Measurements from ENCODE around the gene SNRNP25. TPM values are rescaled to one million over a fixed set of nuclear protein-coding genes. Genes with fewer than 3 reads are reported as not detected.
A peak's percentile ranks its signal among the peaks of the same experiment; 100 is the strongest.

The SNRNP25 gene
- total and polyA plus RNA-seq, 11 donors = 41.6 to 127 (median 56.7) TPM

DNA sequence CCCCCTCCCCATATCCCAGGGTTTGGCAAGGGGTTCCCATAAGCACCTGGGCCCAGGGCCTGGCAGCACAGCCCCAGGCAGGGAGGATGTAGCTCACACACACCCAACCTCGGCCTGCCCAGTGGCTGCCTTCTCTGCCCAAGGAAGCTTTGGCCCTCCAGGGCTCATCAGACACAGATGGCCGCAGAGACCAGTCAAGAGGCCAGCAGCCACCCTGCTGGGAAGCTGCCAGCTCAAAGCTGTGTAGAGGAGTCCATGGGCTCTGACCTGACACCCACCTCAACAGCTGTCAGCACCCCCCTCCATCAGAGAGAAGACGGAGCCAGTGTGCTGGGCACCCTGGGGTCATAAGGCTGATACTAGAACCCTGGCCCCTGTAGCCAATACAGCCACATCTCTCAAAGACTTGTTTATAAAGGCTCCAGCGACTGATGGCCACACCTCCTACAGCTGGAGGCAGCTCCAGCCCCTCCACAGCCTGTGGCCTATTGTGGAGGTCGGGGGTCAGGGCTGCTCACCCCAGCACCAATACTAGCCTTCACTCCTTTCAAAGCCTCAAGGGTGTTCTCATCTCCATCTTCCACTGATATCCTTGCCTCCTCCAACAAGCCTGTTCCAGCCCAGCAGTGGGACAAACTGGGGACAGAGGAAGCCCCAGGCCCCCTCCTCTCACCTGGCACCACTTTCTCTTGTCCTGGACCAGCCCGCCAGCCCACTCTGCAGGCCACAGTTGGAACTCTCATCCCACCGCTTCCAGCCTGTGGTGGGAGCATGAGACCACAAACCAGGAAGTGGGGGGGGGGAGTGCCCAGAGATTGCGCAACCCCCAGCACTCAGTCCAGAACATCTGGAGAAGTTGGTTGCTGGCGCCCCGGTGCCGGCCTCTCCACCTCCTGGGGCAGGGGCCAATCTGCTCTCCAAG is 22.2 kb downstream of the SNRNP25 start:
- Histone ChIP-seq H3K27me3 (peaks cover 0 to 29% (median 0%) of the 10 kb centered on the region in 9 donors), H3K36me3 (peaks cover 0 to 16% (median 12%) of the 10 kb centered on the region in 9 donors), H3K9me3 (no peaks in the 10 kb centered on the region), H3K27ac (peak overlapping the region; percentile 91 to 99 (median 96)), H3K4me3 (peak overlapping the region in 6 of 12 donors; percentile 14 to 99 (median 84)), H3K4me1 (peaks cover 5 to 80% (median 65%) of the 10 kb centered on the region in 12 donors)
- ATAC-seq (peak; percentile 6 to 32 (median 16)), DNase-seq (peak; percentile 80 to 90 (median 84))
- TF ChIP-seq POLR2A (IDR thresholded peaks at IDR 0.05) = peak in 1 of 2 donors; percentile 39
- TF ChIP-seq, protein P1, sequence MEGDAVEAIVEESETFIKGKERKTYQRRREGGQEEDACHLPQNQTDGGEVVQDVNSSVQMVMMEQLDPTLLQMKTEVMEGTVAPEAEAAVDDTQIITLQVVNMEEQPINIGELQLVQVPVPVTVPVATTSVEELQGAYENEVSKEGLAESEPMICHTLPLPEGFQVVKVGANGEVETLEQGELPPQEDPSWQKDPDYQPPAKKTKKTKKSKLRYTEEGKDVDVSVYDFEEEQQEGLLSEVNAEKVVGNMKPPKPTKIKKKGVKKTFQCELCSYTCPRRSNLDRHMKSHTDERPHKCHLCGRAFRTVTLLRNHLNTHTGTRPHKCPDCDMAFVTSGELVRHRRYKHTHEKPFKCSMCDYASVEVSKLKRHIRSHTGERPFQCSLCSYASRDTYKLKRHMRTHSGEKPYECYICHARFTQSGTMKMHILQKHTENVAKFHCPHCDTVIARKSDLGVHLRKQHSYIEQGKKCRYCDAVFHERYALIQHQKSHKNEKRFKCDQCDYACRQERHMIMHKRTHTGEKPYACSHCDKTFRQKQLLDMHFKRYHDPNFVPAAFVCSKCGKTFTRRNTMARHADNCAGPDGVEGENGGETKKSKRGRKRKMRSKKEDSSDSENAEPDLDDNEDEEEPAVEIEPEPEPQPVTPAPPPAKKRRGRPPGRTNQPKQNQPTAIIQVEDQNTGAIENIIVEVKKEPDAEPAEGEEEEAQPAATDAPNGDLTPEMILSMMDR (IDR thresholded peaks at IDR 0.05) = peak in 5 of 12 donors; percentile 5 to 42 (median 26)
- 37 to 51% (median 41%) methylated on average over 6 to 11 of the region's 11 CpGs for WGBS, 4 donors
- intact Hi-C loops (cut with DNase I) = no loop called here

GRCh38 chr16:76535-77272 is 23.1 kb downstream of the SNRNP25 start:
- peak overlapping the region; percentile 91 to 99 (median 96) for H3K27ac ChIP-seq
- H3K27me3 ChIP-seq = peaks cover 0 to 21% (median 0%) of the 10 kb centered on the region in 9 donors
- DNase-seq (peak; percentile 84 to 93 (median 91)), ATAC-seq (peak; percentile 18 to 66 (median 50))
- peak overlapping the region in 11 of 12 donors; percentile 61 to 99 (median 86) for H3K4me3 ChIP-seq
- peaks cover 0 to 21% (median 13%) of the 10 kb centered on the region in 9 donors for H3K36me3 ChIP-seq
- WGBS, 4 donors = 25 to 41% (median 35%) methylated on average over 8 to 13 of the region's 13 CpGs
- intact Hi-C loops (cut with DNase I) = no loop called here
- TF ChIP-seq, protein P1 (IDR thresholded peaks at IDR 0.05) = no peak
- peak in 1 of 2 donors; percentile 48 for TF ChIP-seq POLR2A (IDR thresholded peaks at IDR 0.05)
- peaks cover 0 to 71% (median 59%) of the 10 kb centered on the region in 12 donors for H3K4me1 ChIP-seq
- no peaks in the 10 kb centered on the region for H3K9me3 ChIP-seq

DNA sequence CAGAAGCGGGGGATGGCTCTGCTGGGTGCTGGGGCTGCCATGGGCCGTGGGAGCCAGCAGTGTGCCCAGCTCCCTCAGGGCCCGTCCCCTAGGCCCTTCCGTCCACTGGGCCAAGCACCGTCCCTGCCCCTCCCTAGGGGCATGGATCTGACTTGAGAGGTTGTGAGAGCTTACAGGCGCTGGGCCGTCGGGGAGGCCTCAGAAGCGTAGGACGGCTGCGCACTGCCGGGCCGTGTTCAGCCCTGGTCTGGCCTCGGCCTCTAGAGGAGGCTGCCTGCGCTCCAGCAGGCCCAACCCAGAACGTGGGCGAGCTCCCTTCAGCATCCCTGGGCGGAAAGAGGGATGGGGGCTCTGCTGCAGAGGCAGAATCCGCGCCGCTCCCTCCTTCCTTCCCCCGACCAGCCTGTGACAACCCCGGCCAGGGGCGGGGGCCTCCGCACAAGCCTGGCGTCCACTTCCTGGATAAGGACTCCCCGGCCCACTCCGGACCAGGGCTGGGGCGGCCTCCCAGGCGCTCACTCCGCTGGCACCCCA is 23.7 kb downstream of the SNRNP25 start:
- ATAC-seq = peak in 3 of 4 donors; percentile 12 to 26 (median 24)
- intact Hi-C loops (cut with DNase I) = no loop called here
- Histone ChIP-seq H3K27ac (peak overlapping the region; percentile 91 to 99 (median 96)), H3K36me3 (peaks cover 0 to 21% (median 13%) of the 10 kb centered on the region in 9 donors), H3K4me3 (peak overlapping the region; percentile 61 to 99 (median 86)), H3K27me3 (peaks cover 0 to 15% (median 0%) of the 10 kb centered on the region in 9 donors), H3K4me1 (peaks cover 0 to 71% (median 59%) of the 10 kb centered on the region in 12 donors), H3K9me3 (no peaks in the 10 kb centered on the region)
- peak; percentile 66 to 80 (median 72) for DNase-seq
- WGBS, 4 donors = 23 to 57% (median 36%) methylated on average over 1 to 31 of the region's 31 CpGs
- TF ChIP-seq, protein P1 (IDR thresholded peaks at IDR 0.05) = no peak
- no peak for TF ChIP-seq POLR2A (IDR thresholded peaks at IDR 0.05)
